Measurements from ENCODE around the gene MDGA2.
"Not testable (repeated sequence)": the region's sequence is repeated elsewhere in the genome, so short reads cannot be mapped to it uniquely, and the experiment has no call there.

MDGA2 gene

DNA sequence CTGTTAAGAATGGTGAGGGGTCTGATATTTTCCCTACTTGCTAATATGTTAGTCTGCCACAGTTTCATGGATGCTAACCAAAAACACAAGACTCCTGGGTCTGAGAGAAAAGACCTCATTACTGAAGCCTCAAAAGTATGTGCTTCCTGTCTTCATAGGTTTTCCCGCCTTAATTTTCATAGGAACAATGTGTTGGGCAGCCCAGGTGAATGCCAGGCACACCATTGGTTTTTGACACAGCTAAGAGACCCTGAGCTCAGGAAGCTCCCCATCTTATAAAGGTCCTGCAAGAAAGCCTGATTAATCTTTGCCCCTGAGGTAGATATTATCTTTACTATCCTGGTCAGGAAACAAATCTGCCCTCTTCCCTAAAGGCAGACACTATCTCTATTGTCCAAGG is 464.1 kb downstream of the MDGA2 start:
- DNase-seq = no peak

GRCh38 chr14:47210099-47210498 is 465.3 kb downstream of the MDGA2 start:
- DNase-seq = no peak

DNA sequence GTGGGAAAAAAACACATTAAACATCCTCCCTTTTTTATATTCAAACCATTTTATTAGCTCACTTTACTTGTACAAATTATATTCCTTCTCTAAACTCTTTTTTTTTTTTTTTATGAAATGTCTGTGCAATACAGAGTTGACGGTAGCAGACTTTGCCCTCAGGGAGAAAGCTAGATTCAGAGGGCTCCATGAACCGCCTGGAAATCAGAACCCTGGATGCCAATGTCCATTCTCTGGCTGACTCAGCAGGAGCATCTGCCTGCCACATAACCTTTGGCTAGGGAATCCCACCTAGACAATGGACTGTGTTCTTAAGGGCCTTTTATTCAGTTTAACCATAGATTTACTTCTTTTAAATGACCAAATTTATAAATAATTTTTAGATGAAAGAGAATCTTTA is 467.0 kb downstream of the MDGA2 start:
- DNase-seq = no peak

DNA sequence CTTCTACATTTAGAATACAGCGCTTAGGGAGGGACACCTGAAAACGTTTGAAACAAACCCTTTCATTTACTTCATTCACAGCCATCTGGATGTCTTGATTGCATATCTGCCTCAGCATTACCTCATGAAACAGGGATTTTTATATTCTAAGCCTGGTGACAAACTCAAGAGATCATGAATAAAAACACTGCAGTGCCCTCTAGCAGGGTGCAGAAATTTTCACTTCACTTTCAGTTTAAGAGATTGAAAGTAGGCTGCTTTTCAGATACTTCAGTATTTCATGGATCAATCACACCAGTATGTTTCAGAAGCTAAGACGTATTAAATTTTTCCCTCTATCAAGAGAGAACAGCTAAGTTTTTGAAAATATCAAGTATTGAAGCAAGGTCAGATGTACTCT is 467.8 kb downstream of the MDGA2 start:
- DNase-seq = no peak

DNA sequence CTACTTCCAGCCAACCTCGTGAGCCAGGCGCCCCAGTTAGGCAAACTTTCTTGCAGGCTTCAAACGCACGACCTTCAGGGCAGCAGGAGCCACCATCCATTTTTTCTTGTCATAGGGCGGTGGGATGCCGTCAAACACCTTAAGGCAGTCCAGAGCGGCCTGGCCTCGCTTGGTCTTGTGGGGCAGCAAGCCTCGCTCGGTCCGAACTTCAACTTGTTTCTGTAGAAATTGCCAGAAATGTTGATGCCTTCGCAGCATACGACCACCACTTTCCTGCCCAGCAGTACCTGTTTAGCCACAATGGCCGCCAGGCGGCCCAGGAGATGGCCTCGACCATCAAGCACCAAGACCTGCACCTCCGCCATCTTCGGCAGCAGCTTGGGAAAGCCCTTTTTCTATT is 474.7 kb downstream of the MDGA2 start:
- no peak for DNase-seq

GRCh38 chr14:47195582-47195981 is 479.8 kb downstream of the MDGA2 start:
- no peak for DNase-seq

DNA sequence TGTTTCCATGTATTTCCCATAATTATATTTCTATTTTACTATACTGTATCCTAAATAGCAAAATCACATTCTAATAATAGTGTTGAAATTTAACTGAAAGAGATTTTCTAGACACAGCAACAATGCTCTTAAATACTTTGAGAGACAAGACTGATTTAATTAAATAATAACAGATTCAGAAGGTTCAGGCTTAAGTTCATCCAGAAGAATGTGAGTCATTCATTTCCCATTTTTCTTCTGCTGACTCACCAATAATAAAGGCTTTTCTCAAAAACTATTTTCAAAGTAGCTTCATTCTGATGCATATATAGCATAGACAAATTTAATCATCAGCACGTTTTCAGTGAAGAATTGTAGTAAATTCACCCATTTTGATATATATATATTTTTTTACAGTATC is 481.4 kb downstream of the MDGA2 start:
- no peak for DNase-seq

DNA sequence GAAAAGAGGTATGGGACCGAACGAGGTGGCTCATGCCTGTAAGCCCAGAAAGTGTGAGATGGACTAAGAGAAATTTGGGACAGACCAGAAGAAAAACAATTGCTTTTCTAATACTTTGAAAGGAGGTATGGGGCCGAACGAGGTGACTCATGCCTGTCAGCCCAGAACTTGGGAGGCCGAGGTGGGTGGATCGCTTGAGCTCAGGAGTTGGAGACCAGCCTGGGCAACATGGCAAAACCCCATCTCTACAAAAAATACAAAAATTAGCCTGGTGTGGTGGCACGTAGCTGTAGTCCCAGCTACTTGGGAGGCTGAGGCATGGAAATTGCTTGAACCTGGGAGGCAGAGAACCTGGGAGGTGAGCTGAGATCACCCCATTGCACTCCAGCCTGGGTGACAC is 483.2 kb downstream of the MDGA2 start:
- not testable (repeated sequence) for DNase-seq

DNA sequence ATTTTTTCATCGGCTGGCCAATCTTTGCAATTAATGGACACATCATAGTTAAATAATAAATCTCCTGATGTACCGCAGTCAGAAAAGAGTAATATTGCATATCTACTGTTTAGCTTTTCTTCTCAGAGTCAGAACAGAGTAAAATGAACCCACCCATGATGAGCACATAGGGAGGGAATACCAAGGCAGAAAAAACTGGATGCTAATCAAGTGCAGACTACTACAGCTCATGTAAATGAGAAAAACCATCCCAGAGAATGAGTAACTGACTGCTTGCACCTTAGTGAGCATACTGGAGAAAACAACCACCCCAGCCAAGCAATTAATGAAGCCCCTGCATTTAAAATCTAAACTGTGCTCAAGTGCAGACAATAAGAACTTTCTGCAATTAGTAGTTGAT is 483.7 kb downstream of the MDGA2 start:
- no peak for DNase-seq

DNA sequence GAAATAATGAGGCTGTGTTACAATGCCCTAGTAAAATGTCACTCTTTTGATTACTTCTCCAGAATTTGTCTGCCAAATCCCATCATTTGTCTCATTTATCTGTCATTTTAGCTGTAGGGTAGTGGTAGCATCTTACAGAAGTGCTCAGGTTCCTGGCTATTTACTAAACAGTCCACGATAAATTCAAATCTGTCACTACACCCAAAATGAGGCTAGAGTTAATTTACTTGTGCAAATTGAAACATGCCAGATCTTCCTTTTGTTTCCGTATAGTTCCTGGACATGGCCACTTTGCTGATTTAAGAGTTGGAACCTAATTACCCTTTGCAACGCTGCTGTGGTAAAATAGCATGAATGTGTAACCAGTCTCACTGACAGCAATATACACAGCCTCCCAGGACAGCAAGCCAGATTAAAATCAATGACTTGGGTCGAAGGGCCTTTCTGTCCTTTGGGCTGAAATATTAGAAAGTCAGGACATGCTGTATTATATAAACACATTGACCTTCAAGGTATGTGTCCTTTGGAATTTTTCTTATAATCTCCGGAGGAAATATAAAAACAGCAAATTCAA is 485.4 kb downstream of the MDGA2 start:
- DNase-seq = no peak

DNA sequence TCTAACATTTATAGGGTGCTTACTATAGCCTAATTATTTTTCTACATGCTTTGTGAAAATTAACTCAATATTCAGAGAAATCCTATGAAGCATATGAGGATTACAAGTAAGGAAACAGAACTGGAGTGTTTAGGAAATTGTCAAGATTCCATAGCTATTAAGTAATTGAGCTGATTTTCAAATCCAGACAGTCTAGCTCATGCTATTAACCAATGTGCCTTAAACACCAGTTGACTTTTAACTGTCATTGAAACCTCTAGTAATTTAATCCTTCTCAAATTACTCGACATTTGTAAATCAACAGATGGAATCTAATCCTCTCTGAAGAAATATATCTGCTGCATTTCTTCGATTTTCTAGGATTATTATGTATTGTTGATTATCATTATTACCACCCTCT is 488.9 kb downstream of the MDGA2 start:
- no peak for DNase-seq

DNA sequence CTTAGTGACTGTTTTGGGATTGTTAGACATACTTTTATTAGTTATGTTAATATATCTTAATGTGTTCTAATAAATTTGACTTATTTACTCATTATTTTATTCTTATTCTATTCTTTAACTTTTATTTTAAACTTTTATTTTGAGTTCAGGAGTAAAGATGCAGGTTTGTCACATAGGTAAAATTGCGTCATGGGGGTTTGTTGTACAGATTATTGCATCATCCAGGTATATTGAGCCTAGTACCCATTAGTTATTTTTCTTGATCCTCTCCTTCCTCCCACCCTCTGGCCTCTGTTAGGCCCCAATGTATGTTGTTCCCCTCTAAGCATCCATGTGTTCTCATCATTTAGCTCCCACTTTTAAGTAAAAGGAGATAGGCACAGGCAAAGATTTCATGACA is 495.5 kb downstream of the MDGA2 start:
- DNase-seq = no peak

GRCh38 chr14:47171896-47172295 is 503.5 kb downstream of the MDGA2 start:
- not testable (repeated sequence) for DNase-seq

GRCh38 chr14:47167402-47167801 is 508.0 kb downstream of the MDGA2 start:
- no peak for DNase-seq

DNA sequence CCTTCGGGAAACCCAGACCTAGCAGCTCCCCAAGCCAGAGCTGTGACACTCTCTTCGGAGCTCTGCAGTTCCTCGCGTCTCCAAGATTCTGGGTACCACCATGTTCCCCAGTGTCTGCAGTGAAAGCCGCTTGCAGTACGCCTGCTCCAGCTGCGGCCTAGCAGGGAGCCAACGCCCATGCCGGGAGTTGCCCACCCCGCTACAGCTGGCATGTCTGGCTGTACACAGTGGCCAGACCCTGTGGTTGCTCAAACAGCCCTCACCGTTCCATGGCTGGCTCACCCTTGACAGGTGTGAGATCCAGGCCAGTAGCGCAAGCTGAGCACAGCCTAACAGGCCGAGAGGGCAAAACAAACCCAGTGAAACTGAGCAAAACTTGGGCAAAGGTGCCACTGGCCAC is 520.0 kb downstream of the MDGA2 start:
- DNase-seq = no peak

GRCh38 chr14:47154276-47154797 is 521.1 kb downstream of the MDGA2 start:
- no peak for DNase-seq

DNA sequence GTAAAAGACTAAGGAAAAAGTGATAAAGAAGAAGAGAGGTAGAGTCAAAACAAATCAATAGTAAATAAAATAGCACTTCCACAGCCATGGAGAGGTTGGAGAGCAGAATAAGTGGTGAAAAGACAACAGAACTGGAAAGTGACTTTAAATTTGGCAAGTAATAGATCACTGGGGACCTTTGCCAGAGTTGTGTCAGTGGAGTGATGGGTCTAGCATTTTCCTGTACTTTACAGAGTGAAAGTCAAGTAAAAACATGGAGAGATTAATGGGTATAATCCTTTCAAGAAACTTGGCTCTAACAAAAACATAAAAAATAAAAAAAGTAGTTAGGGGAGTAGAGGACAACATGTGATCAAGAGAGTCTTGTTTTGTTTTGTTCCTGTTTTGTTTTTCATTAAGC is 521.7 kb downstream of the MDGA2 start:
- DNase-seq = no peak

GRCh38 chr14:47150267-47150666 is 525.1 kb downstream of the MDGA2 start:
- no peak for DNase-seq

GRCh38 chr14:47149326-47149725 is 526.1 kb downstream of the MDGA2 start:
- DNase-seq = no peak

- no peak for DNase-seq
Observed at GRCh38 chr14:47148686-47149085, 526.7 kb downstream of the MDGA2 start.

DNA sequence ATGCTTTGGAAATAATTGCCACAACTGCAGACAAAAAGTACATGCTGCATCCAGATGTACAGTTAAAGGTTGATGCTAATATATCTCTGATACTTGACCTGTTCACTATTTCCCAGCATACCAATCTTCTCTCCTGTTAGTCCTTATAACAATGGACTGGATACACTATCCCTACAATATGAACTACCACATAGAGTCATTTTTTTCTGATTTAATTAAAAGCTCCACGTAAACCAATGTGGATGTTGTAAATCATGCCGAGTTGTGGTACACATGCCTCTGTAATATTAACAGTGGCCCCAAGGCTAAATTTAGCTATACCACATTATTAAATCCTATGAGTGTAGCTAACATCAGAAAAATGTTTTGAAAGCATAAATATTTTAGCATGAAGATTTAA is 554.8 kb downstream of the MDGA2 start:
- no peak for DNase-seq

DNA sequence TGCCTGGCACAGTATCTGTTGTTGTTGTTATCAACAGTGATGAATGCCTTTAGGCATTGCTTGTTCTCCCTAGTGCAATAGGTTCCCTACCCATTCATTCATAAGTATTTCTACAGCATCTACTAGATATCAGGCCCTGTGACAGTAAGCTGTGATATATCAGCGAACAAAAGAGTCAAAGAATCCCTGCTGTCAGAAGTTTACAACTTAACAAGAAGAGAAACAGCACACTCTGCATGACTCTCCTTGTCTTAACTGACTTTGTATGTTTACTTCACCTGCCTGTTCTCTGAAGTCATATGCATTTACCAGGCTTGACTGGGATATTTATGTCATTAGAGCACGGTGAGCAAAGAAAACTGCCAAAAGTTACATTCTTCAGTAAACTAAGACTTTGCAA is 571.6 kb downstream of the MDGA2 start:
- DNase-seq = no peak

DNA sequence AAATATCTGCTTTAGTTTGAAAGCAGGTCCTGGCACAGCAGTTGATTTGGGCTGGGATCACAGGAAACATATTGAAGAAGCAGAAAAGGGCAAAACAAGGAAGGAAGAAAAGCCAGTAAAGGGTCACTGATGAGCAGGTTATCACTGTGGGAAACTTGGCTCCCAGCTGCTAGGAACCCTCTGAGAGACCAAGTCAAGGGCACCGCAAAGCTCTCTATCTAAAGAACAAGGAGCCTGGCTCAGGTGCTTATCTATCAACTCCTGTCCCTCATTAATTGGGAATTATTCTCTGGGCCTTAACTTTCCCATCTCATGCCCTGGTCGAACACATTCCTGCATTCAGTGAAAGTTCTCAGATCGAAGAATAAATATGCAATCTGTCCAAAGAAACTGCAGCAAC is 572.9 kb downstream of the MDGA2 start:
- no peak for DNase-seq

- DNase-seq = no peak
Observed at GRCh38 chr14:47085678-47086077, 589.7 kb downstream of the MDGA2 start.

GRCh38 chr14:47065326-47065725 is 610.1 kb downstream of the MDGA2 start:
- DNase-seq = no peak

GRCh38 chr14:47060050-47060449 is 615.4 kb downstream of the MDGA2 start:
- no peak for DNase-seq
